Activated naive CD8-positive, alpha-beta T cell treated with anti-CD3 and anti-CD28 coated beads, Interleukin-2, amount 50 U/mL, for 16 hours (primary cell): ENCODE data around the gene GRM7.

Experiments used
- DNase-seq: peaks from one replicate; pipeline ENCODE4 v3.0.0-alpha.2; 2020; ENCODE audit warnings: low read depth, low spot score

The GRM7 gene

DNA sequence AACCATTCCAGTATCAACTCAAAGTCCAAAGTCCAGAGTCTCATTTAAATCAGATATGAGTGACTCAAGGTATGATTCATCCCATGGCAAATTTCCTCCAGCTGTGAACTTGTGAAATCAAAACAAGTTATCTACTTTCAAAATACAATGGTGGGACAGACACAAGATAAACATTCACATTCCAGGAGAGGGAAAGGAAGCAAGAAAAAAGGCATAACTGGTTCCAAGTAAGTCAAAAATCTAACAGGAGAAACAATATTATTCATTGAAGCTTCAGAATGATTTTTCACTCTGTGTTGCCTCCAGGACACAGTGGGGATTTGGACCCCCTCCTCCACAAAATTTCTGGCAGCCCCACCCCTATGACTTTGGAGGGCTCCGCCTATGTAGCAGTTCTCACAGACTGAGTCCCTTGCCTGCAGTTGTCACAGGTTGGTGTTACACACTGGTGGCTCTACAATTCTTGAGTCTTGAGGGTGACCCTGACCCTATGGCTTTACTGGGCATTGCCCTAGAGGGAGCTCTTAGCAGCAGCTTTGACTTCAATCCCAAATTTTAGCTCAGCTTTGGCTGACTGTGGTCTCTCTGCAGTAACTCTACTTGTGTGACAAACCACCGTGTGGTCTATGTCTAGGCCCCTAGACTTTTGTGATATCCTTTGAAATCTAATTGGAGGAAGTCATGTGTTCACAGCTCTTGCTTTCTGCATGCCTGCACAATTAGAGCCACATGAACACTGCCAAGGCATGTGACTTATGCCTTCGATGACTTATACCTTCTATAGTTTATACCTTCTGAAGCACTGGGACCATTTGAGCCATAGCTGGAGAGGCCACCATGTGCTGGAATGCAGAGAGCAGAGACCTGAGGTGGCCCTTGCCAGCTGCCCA, 644.2 kb downstream of the GRM7 start:
- DNase-seq = no peak

DNA sequence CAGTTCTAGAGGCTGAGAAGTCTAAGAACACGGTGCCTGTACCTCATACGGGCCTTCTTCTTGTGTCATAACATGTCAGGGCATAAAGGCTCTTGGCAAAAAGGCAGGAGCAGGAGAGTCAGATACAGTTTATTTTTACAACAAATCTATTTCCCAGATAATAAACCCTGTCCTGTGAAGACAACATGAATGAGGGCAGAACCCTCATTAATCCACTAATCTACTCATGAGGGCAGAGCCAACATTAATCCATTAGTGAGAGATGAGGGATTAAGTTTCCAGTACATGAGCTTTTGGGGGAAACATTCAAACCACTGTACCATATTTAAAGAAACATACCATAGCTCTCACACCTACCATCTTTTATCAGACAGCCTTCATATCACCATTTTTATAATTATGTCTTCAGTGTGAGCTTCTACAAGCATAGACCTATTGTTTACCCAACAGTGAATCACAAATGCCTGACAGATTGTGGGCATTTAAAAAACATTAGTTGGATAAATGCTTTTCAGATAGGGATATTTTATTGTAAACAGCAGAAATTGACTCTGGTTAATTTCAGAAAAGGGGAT, 645.8 kb downstream of the GRM7 start:
- DNase-seq = no peak

DNA sequence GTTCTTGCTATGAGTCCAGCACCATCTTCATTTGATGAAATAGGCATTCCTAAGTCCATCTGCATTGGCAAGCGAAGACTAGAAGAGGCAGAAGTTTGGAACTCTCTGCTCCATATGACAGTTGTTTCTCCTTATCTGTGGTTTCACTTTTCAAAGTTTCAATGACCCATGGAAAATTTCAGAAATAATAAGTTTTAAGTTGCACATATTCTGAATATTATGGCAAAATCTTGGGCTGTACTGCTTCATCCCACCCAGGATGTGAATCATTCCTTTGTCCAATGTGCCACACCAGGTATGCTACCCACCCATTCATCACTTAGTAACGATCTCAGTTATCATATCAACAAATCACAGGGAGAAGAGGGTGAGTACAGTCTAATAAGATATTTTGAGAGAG, 647.9 kb downstream of the GRM7 start:
- no peak for DNase-seq

DNA sequence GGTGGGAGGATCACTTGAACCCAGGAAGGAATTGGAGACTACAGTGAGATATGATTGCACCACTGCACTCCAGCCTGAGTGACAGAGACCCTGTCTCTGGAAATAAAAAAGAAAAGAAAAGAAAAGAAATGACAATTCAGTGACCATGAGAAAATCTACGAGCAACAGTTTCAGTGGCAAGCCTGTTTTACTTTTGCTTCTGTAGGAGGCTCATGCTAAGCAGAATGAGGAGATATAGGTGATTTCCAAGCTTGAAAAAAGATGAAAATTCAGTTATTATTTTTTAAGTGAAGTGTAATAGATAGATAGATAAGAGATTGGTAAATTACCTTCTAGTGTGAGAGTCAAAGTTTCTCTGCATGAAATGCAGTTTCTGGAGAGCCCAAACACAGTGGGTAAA, 651.1 kb downstream of the GRM7 start:
- DNase-seq = no peak

DNA sequence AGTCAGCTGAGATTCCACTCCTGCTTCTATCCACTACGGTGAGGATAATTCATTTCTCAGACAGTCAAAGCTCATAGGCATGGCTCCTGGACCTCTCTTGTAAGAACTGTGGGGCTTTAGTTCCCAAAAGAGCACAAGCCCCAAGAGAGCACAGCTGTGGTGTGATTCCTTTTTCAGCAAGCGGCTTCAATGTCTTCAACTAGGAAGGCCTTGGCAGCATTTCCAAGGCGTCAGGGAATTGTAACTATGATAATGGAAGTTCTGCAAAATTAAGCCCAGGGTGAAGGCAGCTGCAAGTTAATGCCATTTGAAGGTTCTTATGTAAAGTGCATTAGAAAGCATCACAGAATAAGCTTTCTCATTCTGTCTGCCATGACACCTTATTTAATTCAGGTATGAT, 657.1 kb downstream of the GRM7 start:
- no peak for DNase-seq

DNA sequence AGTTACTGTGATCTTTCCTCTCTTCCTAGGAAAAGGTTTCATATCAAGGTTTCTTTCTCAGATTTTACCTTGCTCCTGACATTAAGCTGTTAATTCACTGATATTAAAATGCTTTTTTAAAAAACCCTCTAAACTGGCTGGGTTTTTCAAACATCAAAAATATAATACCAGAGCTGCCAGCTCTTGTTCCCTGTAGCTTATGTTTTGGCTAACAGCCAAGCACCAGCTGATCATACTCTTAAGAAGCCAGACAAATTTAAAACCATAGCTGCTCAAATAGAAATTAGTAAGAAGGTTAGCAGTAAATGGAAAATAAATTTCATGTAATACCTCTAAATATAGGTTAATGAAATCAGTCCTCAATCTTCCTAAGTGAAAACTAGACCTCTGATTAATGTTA, 657.5 kb downstream of the GRM7 start:
- no peak for DNase-seq

DNA sequence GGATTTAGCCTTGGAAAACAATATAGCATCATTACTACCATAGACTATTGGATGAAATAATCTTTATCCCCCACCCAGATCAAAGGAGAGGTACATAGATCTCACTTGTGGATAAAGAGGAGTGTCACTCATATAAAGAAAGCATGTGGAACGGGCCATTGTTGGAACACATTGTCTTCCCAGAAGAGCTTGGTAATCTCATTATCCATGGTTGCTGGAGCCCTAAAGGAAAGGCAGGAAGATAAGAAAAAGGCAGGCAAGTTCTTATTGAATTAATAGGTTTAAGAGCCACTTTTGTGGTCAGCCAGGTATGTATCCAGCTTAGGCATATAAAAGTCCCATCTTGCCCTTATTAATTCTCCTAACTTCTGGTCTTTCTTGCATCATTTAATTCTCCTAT, 659.1 kb downstream of the GRM7 start:
- no peak for DNase-seq

DNA sequence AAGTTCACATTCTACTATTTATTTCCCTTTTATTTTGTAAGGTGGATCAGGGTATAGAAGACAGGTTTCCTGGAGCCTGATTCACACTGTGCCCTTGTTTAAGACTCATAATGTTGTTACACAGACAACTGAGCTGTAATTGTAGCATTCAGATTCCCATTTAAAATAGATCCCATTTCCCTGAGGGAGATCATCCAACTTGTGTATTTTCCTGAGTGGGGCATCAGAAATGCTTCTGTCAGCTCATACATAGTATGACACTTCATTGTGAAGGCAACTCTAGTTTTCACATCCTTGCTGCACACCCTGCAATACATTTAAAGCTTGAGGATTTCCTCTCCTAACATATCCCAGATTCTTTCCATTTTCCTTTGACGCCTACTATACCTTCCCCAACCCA, 659.7 kb downstream of the GRM7 start:
- no peak for DNase-seq

DNA sequence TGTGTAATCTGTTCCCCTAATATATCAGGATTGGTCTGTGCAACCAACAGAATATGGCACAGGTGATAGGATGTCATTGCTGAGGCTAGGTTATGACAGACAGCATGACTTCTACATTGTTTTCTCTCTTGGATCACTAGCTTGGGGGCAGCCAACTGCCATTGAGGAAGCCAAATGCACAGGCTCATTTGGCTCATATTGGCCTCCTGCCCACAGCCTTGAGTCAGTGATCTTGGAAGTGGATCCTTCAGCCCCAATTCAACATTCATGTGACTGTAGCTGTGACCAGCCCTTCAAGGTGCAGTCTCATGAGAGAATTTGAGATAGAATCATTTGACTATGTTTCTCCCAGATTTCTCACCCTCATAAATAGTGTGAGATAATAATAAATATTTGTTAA, 675.6 kb downstream of the GRM7 start:
- no peak for DNase-seq

DNA sequence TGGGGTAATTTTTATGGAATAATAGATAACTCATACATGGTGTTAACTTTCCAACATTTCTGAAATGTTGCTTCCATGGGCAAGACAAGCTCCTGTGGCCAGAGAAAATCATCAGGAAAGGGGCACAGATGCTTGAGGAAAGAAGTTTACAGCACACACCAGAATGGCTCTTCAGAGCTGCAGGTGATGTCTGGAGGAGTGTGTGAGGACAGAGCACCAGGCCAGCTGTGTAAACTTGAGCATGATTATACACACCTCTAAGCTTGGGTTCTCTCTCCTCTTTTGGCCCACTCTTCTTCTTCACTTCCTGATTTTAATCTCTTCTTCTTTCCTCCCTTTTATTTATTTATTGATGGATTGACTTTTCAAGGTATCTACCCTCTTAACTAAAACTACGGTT, 676.0 kb downstream of the GRM7 start:
- no peak for DNase-seq

DNA sequence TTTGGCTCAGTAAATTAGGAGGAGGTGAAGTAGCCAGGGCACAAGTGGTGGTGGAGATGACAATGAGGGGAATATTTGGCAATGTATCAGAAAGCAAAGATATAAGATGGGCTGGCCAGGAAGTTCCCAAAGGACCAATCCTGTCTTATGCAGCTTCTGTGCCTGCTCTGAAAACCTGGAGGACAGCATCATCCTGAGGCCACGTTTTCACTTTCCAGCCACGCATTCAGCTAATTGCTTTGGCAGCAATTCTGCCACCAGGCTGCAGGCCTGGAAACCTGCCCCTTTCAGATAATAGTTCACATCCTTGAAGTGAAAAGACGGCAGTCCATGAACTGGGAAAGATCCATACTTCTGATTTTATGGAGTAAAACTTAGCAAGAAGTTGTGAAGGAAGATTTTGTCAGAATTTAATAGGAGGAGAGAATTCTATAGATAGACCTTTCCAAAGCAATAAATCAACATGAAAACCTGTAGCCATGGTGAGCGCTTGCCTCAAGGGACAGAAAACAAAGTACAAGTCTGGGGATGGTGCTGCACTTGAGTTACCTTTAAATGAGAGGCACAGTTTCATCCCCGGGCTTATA, 682.5 kb downstream of the GRM7 start:
- no peak for DNase-seq

DNA sequence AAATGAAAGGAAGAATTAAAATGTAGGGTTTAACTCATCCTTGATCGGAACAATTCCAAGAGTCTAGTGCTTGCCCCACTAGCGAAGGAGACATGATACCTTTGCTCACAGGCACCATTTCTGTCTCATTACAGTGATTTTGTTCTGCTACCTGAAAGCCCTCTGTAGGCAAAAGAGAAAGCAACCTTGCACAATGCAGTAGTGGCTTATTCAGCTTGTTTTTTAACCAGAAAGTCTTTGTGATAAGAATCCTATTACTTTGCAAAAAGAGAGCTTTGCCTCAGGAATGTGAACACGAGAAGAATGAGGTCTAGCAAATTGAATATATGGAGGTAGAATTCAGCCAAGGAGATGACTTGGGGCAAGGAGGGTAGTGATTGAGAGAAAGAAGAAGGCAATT, 684.4 kb downstream of the GRM7 start:
- DNase-seq = no peak

DNA sequence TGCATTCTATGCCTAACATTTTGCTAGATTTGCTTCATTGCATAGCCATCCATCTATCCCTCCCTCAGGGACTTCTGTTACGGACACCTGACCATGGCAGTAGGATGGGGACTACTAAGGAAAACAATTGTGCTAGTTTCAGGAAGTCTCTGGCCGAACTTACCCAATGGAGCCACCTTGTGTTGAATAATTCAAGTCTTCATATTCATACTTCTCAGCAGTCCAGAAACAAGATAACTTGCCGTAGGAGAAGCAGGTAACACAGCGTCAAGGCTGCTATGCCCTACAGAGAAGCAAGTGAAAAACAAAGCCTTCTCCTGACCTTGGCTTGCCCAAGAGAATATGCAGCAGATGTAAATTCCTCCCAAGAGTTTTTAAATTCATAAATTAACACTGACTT, 685.3 kb downstream of the GRM7 start:
- no peak for DNase-seq

DNA sequence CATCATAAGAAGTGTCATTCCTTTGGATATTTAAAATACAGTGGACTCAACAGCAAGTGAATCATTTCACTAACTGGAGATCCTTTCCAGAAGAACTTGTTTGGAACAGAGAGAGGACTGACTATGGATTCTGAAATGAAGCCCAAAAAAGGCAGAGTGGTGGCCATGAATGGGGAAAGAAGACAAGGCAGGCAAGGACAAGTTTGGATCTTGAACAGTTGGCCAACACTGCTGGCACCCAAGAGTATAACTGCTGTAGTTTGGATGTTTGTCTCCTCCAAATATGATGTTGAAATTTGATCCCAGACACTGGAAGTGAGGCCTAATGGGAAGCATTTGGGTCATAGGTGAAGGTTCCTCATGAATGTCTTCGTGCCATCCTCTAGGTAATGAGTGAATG, 686.9 kb downstream of the GRM7 start:
- DNase-seq = no peak

DNA sequence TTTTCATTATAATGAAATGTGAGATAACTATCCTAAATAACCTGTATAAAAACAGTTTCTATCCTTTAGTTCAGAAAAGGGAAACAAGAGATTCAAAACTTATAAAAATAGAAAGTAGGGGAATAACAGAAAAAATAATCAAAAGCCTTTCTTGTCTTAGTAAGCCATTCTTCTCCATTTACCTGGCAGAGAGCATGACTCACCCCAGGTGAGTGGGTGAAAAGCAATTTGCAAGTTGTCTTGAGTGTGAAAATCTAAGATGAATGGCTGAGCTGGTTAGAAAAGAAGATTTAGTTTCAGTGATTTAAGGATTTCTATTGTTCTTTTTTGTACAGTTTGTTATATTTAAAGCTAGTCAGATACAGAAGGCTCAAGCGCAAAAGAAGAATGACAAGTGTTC, 702.0 kb downstream of the GRM7 start:
- DNase-seq = no peak

DNA sequence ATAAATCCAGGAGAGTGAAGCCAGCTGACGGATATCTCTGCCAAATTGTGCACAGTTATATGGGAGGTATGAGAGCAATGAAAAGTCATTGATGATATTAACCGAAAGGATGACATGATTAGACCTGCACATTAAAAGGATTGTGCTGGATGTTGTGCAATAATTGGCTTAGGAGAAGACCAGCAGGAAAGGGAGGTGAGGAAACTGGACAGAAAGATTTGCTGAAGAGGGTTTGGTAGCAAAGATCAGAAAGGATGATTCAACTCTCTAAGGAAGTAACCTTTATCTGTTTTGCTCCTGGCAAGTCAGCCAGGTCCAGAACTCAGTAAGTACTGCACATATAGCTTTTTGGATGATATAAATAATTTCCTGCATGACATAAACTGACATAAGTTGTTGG, 704.7 kb downstream of the GRM7 start:
- no peak for DNase-seq

DNA sequence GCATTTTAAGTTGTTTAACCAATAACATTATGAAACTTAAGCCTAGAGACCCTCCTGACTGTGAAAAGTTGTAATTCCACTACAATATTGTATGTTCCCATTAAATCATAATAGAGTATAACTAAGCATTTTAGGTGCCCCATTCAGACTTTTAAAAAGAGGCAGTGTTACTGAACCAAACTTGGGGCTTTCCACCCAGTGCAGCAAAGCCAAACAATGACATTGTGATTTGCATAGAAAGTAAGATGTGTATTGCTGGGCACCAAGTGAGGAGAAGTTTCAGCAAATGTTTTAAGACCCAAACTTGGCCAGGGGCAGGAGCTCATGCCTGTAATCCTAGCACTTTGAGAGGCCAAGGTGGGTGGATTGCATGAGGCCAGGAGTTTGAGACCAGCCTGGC, 706.2 kb downstream of the GRM7 start:
- no peak for DNase-seq

DNA sequence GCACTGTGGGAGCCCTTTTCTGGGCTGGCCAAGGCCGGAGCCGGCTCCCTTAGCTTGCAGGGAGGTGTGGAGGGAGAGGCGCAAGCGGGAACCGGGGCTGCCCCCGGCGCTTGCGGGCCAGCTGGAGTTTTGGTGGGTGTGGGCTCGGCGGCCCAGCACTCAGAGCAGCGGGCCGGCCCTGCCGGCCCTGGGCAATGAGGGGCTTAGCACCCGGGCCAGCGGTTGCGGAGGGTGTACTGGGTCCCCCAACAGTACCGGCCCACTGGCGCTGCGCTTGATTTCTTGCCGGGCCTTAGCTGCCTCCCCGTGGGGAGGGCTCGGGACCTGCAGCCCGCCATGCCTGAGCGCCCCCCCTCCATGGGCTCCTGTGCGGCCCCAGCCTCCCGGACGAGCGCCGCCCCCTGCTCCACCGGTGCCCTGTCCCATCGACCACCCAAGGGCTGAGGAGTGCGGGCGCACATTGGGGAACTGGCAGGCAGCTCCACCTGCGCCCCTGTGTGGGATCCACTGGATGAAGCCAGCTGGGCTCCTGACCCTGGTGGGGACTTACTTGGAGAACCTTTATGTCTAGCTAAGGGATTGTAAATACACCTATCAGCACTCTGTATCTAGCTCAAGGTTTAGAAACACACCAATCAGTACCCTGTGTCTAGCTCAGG, 707.7 kb downstream of the GRM7 start:
- DNase-seq = no peak

DNA sequence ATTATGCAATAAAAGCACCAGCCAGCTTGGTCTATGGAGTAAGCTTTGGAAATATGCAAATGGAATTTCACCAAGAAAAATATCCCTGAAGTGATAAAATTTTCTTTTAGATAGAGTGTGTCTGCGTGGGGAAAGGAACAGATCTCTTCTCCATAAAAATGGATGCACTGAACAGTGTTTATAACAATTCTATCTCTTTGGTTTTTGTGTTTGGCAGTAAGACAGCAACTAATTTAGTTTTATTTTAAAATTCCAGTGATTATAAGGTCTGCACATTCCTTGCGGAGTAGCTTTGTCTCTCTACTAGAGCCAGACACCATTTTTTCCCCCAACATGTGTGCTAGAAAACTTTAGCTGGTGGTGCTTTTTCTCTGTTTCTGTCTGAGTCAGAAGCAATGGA, 712.4 kb downstream of the GRM7 start:
- no peak for DNase-seq

DNA sequence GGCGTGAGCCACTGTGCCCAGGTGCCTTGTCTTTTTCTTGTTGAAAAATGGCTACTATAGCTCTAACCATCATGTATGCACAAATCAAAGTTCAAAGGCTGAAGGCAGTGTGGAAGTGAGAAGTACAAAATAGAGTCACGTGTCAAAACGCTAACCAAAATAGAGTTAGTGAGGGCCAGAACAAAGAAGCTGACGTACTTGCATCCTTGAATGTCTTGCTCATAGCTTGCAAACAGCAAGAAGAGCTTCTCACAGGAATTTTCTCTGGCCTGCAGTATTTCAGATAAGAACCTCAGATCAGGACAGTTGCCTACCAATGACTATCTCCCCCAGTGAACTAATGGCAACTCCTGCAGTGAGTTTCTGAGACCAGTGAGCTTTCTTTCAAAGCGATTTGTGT, 713.5 kb downstream of the GRM7 start:
- DNase-seq = no peak

DNA sequence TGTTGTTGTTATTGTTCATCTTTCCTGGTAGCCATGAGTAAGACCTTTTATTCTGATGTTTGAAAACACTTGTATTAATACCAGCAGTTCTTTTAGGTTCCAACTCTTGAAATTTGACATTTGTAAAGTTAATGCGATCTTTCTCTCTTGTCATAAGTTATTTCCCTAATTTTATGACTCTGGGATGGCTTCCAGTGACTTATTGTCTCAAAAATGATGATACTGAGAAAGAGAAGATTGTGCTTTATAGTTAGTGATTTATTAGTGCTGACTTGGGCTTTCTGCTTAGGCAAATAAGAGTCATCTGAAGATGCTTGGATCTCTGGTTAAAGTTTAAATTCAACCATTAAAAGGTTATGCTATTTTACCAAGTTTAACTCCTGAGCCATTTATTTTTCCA, 715.2 kb downstream of the GRM7 start:
- DNase-seq = no peak

DNA sequence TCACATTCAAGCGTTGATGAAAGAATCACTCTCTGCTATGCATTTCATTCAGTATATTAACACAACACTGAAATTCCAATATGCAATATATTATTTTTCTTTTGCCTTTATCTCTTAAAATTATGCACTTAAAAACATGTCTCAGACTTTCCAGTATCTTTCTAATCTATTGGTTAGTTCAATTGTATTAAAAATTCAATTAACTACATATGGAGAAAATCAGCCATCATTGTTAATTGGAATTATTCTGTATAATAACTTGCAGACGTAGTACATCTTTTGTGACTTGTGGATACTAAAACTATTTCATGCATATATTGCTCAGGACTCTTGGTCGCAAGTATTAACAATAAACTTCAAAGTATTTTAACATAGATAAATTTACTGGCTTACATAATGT, 715.6 kb downstream of the GRM7 start:
- DNase-seq = no peak

DNA sequence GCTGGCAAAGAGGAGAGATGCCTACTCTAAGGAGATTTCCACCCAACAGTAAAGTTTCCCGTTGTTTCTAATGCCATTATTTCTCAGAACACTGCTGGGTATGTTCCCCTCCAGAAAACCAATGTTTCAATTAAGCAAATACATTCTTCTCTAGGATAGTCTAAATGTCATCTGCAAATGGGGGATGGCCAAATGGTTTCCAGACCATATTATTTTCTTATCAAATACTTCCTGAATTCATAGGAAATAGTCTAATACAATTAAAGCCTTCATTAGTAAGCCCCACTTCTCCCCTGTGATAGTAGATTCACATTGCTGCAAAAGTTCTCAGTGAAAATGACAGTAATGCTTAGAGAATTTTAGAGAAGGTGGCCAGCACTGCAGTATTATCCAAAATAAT, 716.6 kb downstream of the GRM7 start:
- no peak for DNase-seq
